GM12875 (cell line): Measurements from ENCODE around the gene MRTFA.

Experiments
- H3K4me3 ChIP-seq: one replicate; pipeline ENCODE4 v1.5.1; 2011; ENCODE audit warnings: low read depth, low read length, control low read depth
- CTCF ChIP-seq: IDR thresholded peaks from 2 replicates; pipeline ENCODE4 v1.5.1; 2011; ENCODE audit warnings: low read depth, mild to moderate bottlenecking, control low read depth, inconsistent platforms, low read length, moderate library complexity, borderline replicate concordance; ENCODE audit not compliant: insufficient read depth

The MRTFA gene

GRCh38 chr22:40476341-40476740, 160.2 kb downstream of the MRTFA start:
- no peak overlapping the region for H3K4me3 ChIP-seq
- TF ChIP-seq CTCF: no peak

GRCh38 chr22:40473703-40474102, 162.8 kb downstream of the MRTFA start:
- no peak overlapping the region for H3K4me3 ChIP-seq
- TF ChIP-seq CTCF: no peak

- no peak for TF ChIP-seq CTCF
- no peak overlapping the region for H3K4me3 ChIP-seq
Measured at GRCh38 chr22:40472579-40472978, 163.9 kb downstream of the MRTFA start.

GRCh38 chr22:40472051-40472450, 164.5 kb downstream of the MRTFA start:
- no peak overlapping the region for H3K4me3 ChIP-seq
- no peak for TF ChIP-seq CTCF

GRCh38 chr22:40469181-40469580, 167.3 kb downstream of the MRTFA start:
- no peak overlapping the region for H3K4me3 ChIP-seq
- no peak for TF ChIP-seq CTCF

GRCh38 chr22:40468616-40469015, 167.9 kb downstream of the MRTFA start:
- TF ChIP-seq CTCF: no peak
- H3K4me3 ChIP-seq: no peak overlapping the region

GRCh38 chr22:40466976-40467375, 169.5 kb downstream of the MRTFA start:
- no peak for TF ChIP-seq CTCF

More at GRCh38 chr22:40466976-40467375, 169.5 kb downstream of the MRTFA start:
- no peak overlapping the region for H3K4me3 ChIP-seq
